H9 (cell line): Measurements from ENCODE around the gene NHSL2. TPM values are rescaled to one million over a fixed set of nuclear protein-coding genes. Genes with fewer than 3 reads are reported as not detected.

Source experiments
- DNase-seq: peaks from one replicate; pipeline ENCODE4 v3.0.0-alpha.2; 2017
- H2AFZ ChIP-seq: one replicate; pipeline ENCODE4 v1.6.1; 2013; ENCODE audit warnings: mild to moderate bottlenecking, low read length, control low read depth, moderate library complexity
- H2AK5ac ChIP-seq: 2 replicates; pipeline ENCODE4 v1.6.1; 2013; ENCODE audit warnings: low read length, control low read depth, mixed read lengths; ENCODE audit not compliant: insufficient read length
- H2BK120ac ChIP-seq: one replicate; pipeline ENCODE4 v1.6.1; 2013; ENCODE audit warnings: low read depth, mild to moderate bottlenecking, low read length, control low read depth, inconsistent platforms; ENCODE audit not compliant: poor library complexity, severe bottlenecking
- H2BK12ac ChIP-seq: 2 replicates; pipeline ENCODE4 v1.6.1; 2013; ENCODE audit warnings: low read length, control low read depth, mixed read lengths, low read depth; ENCODE audit not compliant: insufficient read length
- H2BK15ac ChIP-seq: 2 replicates; pipeline ENCODE4 v1.6.1; 2013; ENCODE audit warnings: low read depth, low read length, control low read depth
- H2BK20ac ChIP-seq: one replicate; pipeline ENCODE4 v1.6.1; 2013; ENCODE audit warnings: low read depth, mild to moderate bottlenecking, low read length, control low read depth, inconsistent platforms; ENCODE audit not compliant: poor library complexity, severe bottlenecking
- H2BK5ac ChIP-seq: 2 replicates; pipeline ENCODE4 v1.6.1; 2013; ENCODE audit warnings: low read length, control low read depth, mixed read lengths; ENCODE audit not compliant: insufficient read length
- H3K14ac ChIP-seq: 2 replicates; pipeline ENCODE4 v1.6.1; 2013; ENCODE audit warnings: low read length, control low read depth; ENCODE audit not compliant: insufficient read depth
- H3K18ac ChIP-seq: 2 replicates; pipeline ENCODE4 v1.6.1; 2013; ENCODE audit warnings: low read depth, mild to moderate bottlenecking, mixed read lengths, low read length, control low read depth; ENCODE audit not compliant: insufficient read length
- H3K23ac ChIP-seq: 2 replicates; pipeline ENCODE4 v1.6.1; 2013; ENCODE audit warnings: low read length, control low read depth, mixed read lengths, low read depth; ENCODE audit not compliant: insufficient read length
- H3K23me2 ChIP-seq: 2 replicates; pipeline ENCODE4 v1.6.1; 2013; ENCODE audit warnings: low read depth, mild to moderate bottlenecking, mixed read lengths, low read length, control low read depth; ENCODE audit not compliant: insufficient read length, poor library complexity, severe bottlenecking
- H3K27ac ChIP-seq: 2 replicates; pipeline ENCODE4 v1.5.1; 2013; ENCODE audit warnings: low read length, control low read depth, mixed read lengths, low read depth; ENCODE audit not compliant: insufficient read length
- H3K27me3 ChIP-seq: 2 replicates; pipeline ENCODE4 v1.6.1; 2013; ENCODE audit warnings: low read length, control low read depth, inconsistent platforms; ENCODE audit not compliant: insufficient read depth
- H3K4ac ChIP-seq: 2 replicates; pipeline ENCODE4 v1.6.1; 2013; ENCODE audit warnings: low read depth, mild to moderate bottlenecking, control low read depth, inconsistent platforms, low read length, moderate library complexity
- H3K4me1 ChIP-seq: 2 replicates; pipeline ENCODE4 v1.6.1; 2013; ENCODE audit warnings: low read length, control low read depth, inconsistent platforms; ENCODE audit not compliant: insufficient read depth
- H3K4me2 ChIP-seq: 2 replicates; pipeline ENCODE4 v1.6.1; 2013; ENCODE audit warnings: low read length, control low read depth, mixed read lengths; ENCODE audit not compliant: insufficient read length, insufficient read depth
- H3K56ac ChIP-seq: 2 replicates; pipeline ENCODE4 v1.6.1; 2013; ENCODE audit warnings: low read depth, mild to moderate bottlenecking, mixed read lengths, low read length, control low read depth; ENCODE audit not compliant: insufficient read length
- H3K79me1 ChIP-seq: 2 replicates; pipeline ENCODE4 v1.6.1; 2013; ENCODE audit warnings: low read depth, mild to moderate bottlenecking, moderate library complexity, low read length, control low read depth, inconsistent platforms; ENCODE audit not compliant: insufficient read depth, poor library complexity, severe bottlenecking
- H3K79me2 ChIP-seq: 2 replicates; pipeline ENCODE4 v1.6.1; 2013; ENCODE audit warnings: low read length, control low read depth, inconsistent platforms; ENCODE audit not compliant: insufficient read depth
- H3K9ac ChIP-seq: 2 replicates; pipeline ENCODE4 v1.6.1; 2013; ENCODE audit warnings: low read length, control low read depth, mixed read lengths; ENCODE audit not compliant: insufficient read length; ENCODE audit errors: extremely low read depth
- H3K9me3 ChIP-seq: one replicate; pipeline ENCODE4 v1.6.1; 2013; ENCODE audit warnings: low read depth, low read length, inconsistent platforms; ENCODE audit not compliant: control insufficient read depth
- H3T11ph ChIP-seq: one replicate; pipeline ENCODE4 v1.6.1; 2013; ENCODE audit warnings: mild to moderate bottlenecking, low read length, control low read depth, inconsistent platforms
- H4K20me1 ChIP-seq: one replicate; pipeline ENCODE4 v1.6.1; 2013; ENCODE audit not compliant: control insufficient read depth, insufficient read length, insufficient read depth
- H4K5ac ChIP-seq: 2 replicates; pipeline ENCODE4 v1.6.1; 2013; ENCODE audit warnings: low read depth, mild to moderate bottlenecking, mixed read lengths, low read length, control low read depth; ENCODE audit not compliant: insufficient read length
- H4K8ac ChIP-seq: replicated peaks from 2 replicates; pipeline ENCODE4 v1.6.1; 2013; ENCODE audit warnings: low read length, control low read depth, mixed read lengths, low read depth; ENCODE audit not compliant: insufficient read length
- H4K91ac ChIP-seq: 2 replicates; pipeline ENCODE4 v1.6.1; 2013; ENCODE audit warnings: low read depth, mild to moderate bottlenecking, moderate library complexity, mixed read lengths, low read length, control low read depth; ENCODE audit not compliant: insufficient read length
- H3K27ac Mint-ChIP-seq, 3 experiments: 2 replicates in 2 of 3; 3 replicates in 1 of 3; pipeline ENCODE4 v1.8.0; 2020 to 2021; ENCODE audit warnings: mixed read lengths in 3 of 3, mild to moderate bottlenecking in 1 of 3, moderate library complexity in 1 of 3
- H3K27me3 Mint-ChIP-seq: 2 replicates; pipeline ENCODE4 v1.8.0; 2021; ENCODE audit warnings: low read depth, mild to moderate bottlenecking, moderate library complexity, mixed read lengths
- H3K36me3 Mint-ChIP-seq, 3 experiments: 2 replicates in 2 of 3; 3 replicates in 1 of 3; pipeline ENCODE4 v1.8.0; 2020 to 2021; ENCODE audit warnings: low read depth in 3 of 3, mixed read lengths in 3 of 3; ENCODE audit not compliant: insufficient read depth in 1 of 3
- H3K4me1 Mint-ChIP-seq, 2 experiments: 2 replicates each; pipeline ENCODE4 v1.8.0; 2020; ENCODE audit warnings: mixed read lengths in 2 of 2
- H3K4me3 Mint-ChIP-seq, 2 experiments: 2 replicates in 1 of 2; 3 replicates in 1 of 2; pipeline ENCODE4 v1.8.0; 2020 to 2021; ENCODE audit warnings: mild to moderate bottlenecking in 2 of 2, mixed read lengths in 2 of 2, moderate library complexity in 1 of 2
- H3K9me3 Mint-ChIP-seq, 2 experiments: 2 replicates in 1 of 2; 3 replicates in 1 of 2; pipeline ENCODE4 v1.8.0; 2020; ENCODE audit warnings: mild to moderate bottlenecking in 2 of 2, mixed read lengths in 2 of 2, moderate library complexity in 1 of 2
- CTCF ChIP-seq: fragments of 200-600 bp; sonication (generic); conservative IDR thresholded peaks from 3 replicates; pipeline ENCODE4 v1.8.0; 2021; ENCODE audit warnings: antibody characterized with exemption, mild to moderate bottlenecking
- WGBS: extraction: QIAGEN DNeasy Blood & Tissue Kit; methylation state at CpG from one replicate; pipeline ENCODE4 v1.1.7; 2013; ENCODE audit warnings: missing lambda C conversion rate, low lambda C conversion rate, mixed read lengths; ENCODE audit not compliant: insufficient read length; ENCODE audit errors: extremely low coverage; 5-methylcytosine and 5-hydroxymethylcytosine counted together
- total RNA-seq: library from RNA; stranded (reverse); gene quantifications from 2 replicates; pipeline ENCODE4 v1.2.1, GENCODE V29; 2021

Gene NHSL2
- total RNA-seq, 1 experiment from 2014 or later, result 6.4 TPM

DNA sequence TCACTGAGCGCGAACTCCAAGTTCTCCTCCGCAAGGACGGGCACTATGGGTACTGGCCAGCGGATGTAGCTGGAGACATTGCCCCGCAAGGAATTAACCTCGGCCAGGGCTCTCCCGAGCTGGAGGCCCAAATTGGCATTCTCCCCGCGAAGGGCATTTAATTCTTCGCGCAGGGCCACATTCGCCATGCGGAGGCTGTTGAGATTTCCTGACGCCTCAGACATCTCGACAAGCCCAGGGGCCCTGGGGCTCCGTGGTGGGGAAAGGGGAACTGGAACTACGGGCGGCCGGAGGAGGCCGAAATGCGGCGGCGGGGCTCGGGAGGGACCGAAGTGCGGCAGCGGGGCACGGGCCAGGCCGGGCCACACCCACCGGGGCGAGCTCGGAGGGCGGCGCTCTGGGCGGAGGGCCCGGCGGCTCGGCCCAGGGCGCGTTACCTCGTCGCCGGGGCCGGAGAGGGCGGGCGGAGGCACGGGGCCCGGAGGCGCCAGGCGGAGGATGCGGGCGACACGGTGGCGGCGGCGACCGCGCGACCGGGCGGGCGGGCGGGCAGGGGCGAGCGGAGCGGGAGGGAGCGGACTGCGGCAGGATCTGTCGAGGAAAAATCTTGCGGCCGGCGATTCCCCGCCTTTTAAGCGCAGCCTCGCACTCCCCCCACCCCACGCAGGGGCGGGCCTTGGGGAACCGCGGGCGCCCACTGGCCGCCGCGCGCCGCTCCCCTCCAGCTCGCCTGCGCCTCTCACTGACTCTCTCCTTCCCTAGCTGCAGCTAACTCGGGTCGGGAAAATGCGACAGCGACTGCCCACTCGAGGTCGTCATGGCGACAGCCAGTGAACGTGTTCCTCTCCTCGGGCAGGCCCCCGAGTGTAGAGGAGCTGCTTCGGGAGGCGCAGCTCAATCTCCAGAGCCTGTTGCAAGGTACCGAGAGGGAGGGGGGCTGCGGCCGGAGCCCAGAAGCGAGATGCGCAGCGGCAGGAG lies 221.0 kb downstream of the NHSL2 start, which contains the start of gene RTL5:
RTL5 (minus strand) TSS at position 599 of the 978 bp plus-strand sequence.
- Mint-ChIP-seq H3K27me3 (peaks cover 74% of the 10 kb centered on the region), H3K4me1 (peaks cover 13 to 17% of the 10 kb centered on the region in 2 experiments), H3K9me3 (peaks cover 75 to 80% of the 10 kb centered on the region in 2 experiments), H3K27ac (no peak within 1 kb of the TSS), H3K4me3 (peak within 1 kb of the TSS; percentile 58 to 78), H3K36me3 (peaks cover 27 to 36% (median 28%) of the 10 kb centered on the region in 3 experiments)
- no peaks in the 10 kb centered on the region for H3K79me2 ChIP-seq
- H4K20me1 ChIP-seq, result no peaks in the 10 kb centered on the region
- no peak within 1 kb of the TSS for H3K27ac ChIP-seq
- H3K23me2 ChIP-seq, result no peaks in the 10 kb centered on the region
- TF ChIP-seq CTCF, result no peak
- no peak within 1 kb of the TSS for H2BK120ac ChIP-seq
- H3K4me1 ChIP-seq, result no peaks in the 10 kb centered on the region
- no peak within 1 kb of the TSS for H4K8ac ChIP-seq
- no peak within 1 kb of the TSS for H2AK5ac ChIP-seq
- no peak within 1 kb of the TSS for H3K4ac ChIP-seq
- no peak within 1 kb of the TSS for H2BK5ac ChIP-seq
- peak within 1 kb of the TSS; percentile 73 for H3K4me2 ChIP-seq
- peak within 1 kb of the TSS; percentile 53 for H3K18ac ChIP-seq
- peaks cover 27% of the 10 kb centered on the region for H3K9me3 ChIP-seq
- no peak within 1 kb of the TSS for H4K5ac ChIP-seq
- no CpG with 5 or more reads among the region's 106 CpGs for WGBS
- no peak within 1 kb of the TSS for H2BK20ac ChIP-seq
- no peak within 1 kb of the TSS for H3T11ph ChIP-seq
- H2BK15ac ChIP-seq, result no peak within 1 kb of the TSS
- H4K91ac ChIP-seq, result no peak within 1 kb of the TSS
- peaks cover 13% of the 10 kb centered on the region; the same call in 1 of the 2 replicates for H3K27me3 ChIP-seq
- H3K9ac ChIP-seq, result no peak within 1 kb of the TSS
- DNase-seq, result peak; percentile 72
- H2AFZ ChIP-seq, result no peak within 1 kb of the TSS
- no peaks in the 10 kb centered on the region for H3K79me1 ChIP-seq
- no peak within 1 kb of the TSS for H3K23ac ChIP-seq
- H3K14ac ChIP-seq, result no peak within 1 kb of the TSS; the same call in 1 of the 2 replicates
- no peak within 1 kb of the TSS for H2BK12ac ChIP-seq
- H3K56ac ChIP-seq, result no peak within 1 kb of the TSS
